ENCODE measurements around the gene ITGAL. TPM values are rescaled to one million over a fixed set of nuclear protein-coding genes. Genes with fewer than 3 reads are reported as not detected.

ITGAL gene
- total and polyA plus RNA-seq, 2 of the 13 experiments (the other 11 are each of a cell fraction or from before 2014, with no cell fraction given), result 0.86 to 1.2 TPM

DNA sequence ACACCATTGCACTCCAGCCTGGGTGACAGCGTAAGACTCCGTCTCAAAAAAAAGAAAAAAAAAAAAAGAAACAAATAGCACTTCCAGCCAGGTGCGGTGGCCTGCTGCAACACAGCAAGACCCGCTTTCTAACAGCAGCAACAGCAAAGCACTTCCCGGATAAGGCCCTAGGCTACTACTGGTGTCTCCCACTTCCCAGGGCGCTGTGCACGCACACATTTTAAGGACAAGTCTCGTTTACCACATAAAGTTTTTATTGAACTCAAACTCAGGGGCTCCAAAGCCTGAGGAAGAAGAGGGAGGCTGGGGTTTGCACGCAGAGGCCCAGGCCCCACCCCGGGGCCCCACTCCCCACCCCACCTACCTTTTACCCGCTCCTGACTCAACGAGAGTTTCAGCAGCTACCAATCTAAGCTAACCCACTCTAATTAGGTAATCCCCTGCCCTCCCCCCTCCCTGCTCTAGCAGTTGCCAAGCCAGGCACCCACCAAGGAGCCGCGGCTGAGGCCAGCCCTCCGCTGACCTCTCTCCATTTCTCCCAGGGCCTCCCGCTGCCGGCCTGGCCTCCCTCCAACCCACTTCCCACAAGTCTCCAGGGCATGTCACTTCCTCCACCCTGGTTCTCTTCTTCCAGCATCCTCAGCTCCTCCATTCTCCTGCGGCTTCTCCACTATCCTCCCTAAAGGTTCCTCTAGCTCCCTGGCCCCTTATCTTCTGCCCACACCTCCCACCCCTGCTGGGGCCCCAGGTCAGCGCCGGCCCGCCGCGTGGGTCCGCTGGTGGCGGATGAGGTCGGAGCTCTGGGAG lies 51.4 kb downstream of the ITGAL start (continued):
- TF ChIP-seq, protein P1, sequence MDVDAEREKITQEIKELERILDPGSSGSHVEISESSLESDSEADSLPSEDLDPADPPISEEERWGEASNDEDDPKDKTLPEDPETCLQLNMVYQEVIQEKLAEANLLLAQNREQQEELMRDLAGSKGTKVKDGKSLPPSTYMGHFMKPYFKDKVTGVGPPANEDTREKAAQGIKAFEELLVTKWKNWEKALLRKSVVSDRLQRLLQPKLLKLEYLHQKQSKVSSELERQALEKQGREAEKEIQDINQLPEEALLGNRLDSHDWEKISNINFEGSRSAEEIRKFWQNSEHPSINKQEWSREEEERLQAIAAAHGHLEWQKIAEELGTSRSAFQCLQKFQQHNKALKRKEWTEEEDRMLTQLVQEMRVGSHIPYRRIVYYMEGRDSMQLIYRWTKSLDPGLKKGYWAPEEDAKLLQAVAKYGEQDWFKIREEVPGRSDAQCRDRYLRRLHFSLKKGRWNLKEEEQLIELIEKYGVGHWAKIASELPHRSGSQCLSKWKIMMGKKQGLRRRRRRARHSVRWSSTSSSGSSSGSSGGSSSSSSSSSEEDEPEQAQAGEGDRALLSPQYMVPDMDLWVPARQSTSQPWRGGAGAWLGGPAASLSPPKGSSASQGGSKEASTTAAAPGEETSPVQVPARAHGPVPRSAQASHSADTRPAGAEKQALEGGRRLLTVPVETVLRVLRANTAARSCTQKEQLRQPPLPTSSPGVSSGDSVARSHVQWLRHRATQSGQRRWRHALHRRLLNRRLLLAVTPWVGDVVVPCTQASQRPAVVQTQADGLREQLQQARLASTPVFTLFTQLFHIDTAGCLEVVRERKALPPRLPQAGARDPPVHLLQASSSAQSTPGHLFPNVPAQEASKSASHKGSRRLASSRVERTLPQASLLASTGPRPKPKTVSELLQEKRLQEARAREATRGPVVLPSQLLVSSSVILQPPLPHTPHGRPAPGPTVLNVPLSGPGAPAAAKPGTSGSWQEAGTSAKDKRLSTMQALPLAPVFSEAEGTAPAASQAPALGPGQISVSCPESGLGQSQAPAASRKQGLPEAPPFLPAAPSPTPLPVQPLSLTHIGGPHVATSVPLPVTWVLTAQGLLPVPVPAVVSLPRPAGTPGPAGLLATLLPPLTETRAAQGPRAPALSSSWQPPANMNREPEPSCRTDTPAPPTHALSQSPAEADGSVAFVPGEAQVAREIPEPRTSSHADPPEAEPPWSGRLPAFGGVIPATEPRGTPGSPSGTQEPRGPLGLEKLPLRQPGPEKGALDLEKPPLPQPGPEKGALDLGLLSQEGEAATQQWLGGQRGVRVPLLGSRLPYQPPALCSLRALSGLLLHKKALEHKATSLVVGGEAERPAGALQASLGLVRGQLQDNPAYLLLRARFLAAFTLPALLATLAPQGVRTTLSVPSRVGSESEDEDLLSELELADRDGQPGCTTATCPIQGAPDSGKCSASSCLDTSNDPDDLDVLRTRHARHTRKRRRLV (CRISPR knock-in tag; IDR thresholded peaks at IDR 0.05), result no peak
- TF ChIP-seq, protein P2, sequence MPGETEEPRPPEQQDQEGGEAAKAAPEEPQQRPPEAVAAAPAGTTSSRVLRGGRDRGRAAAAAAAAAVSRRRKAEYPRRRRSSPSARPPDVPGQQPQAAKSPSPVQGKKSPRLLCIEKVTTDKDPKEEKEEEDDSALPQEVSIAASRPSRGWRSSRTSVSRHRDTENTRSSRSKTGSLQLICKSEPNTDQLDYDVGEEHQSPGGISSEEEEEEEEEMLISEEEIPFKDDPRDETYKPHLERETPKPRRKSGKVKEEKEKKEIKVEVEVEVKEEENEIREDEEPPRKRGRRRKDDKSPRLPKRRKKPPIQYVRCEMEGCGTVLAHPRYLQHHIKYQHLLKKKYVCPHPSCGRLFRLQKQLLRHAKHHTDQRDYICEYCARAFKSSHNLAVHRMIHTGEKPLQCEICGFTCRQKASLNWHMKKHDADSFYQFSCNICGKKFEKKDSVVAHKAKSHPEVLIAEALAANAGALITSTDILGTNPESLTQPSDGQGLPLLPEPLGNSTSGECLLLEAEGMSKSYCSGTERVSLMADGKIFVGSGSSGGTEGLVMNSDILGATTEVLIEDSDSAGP (CRISPR knock-in tag; IDR thresholded peaks at IDR 0.05; ENCODE audit: borderline replicate concordance), result 0 out of 2 replicates have a peak, but pooled peaks have one; percentile 17
- TF ChIP-seq ZFX (CRISPR knock-in tag; IDR thresholded peaks at IDR 0.05; ENCODE audit: low read depth) (no peak), NR2F2 (IDR thresholded peaks at IDR 0.05; ENCODE audit: borderline replicate concordance, low read depth) (no peak), CBX2 (IDR thresholded peaks at IDR 0.05; ENCODE audit: low read depth, low read length) (no peak), CBX2 (CRISPR knock-in tag; IDR thresholded peaks at IDR 0.05; ENCODE audit: low read depth) (no peak), ZBTB7A (CRISPR knock-in tag; IDR thresholded peaks at IDR 0.05) (no peak), KDM2A (CRISPR knock-in tag; IDR thresholded peaks at IDR 0.05; ENCODE audit: borderline replicate concordance, low read depth) (no peak), ZFYVE20 (CRISPR knock-in tag; IDR thresholded peaks at IDR 0.05; ENCODE audit: borderline replicate concordance, low read depth) (no peak), SP4 (CRISPR knock-in tag; IDR thresholded peaks at IDR 0.05) (0 out of 2 replicates have a peak, but pooled peaks have one; percentile 30), MTA1 (CRISPR knock-in tag; IDR thresholded peaks at IDR 0.05; ENCODE audit: borderline replicate concordance) (no peak), HNRNPK (IDR thresholded peaks at IDR 0.05; ENCODE audit: low read depth, low read length, poor library complexity, severe bottlenecking) (peak; percentile 20), NCOR1 (IDR thresholded peaks at IDR 0.05; ENCODE audit: borderline replicate concordance, low read length) (no peak), SPEN (CRISPR knock-in tag; IDR thresholded peaks at IDR 0.05; ENCODE audit: low read depth) (peak; percentile 48; the same call in 1 of the 2 replicates), ZNF678 (CRISPR knock-in tag; IDR thresholded peaks at IDR 0.05) (no peak), SSRP1 (CRISPR knock-in tag; IDR thresholded peaks at IDR 0.05) (0 out of 2 replicates have a peak, but pooled peaks have one; percentile 61), ZNF260 (CRISPR knock-in tag; IDR thresholded peaks at IDR 0.05; ENCODE audit: borderline replicate concordance, low read depth) (no peak), FOXO1 (CRISPR knock-in tag; IDR thresholded peaks at IDR 0.05) (no peak), PAF1 (CRISPR knock-in tag; IDR thresholded peaks at IDR 0.05) (no peak)
- TF ChIP-seq, protein P3, sequence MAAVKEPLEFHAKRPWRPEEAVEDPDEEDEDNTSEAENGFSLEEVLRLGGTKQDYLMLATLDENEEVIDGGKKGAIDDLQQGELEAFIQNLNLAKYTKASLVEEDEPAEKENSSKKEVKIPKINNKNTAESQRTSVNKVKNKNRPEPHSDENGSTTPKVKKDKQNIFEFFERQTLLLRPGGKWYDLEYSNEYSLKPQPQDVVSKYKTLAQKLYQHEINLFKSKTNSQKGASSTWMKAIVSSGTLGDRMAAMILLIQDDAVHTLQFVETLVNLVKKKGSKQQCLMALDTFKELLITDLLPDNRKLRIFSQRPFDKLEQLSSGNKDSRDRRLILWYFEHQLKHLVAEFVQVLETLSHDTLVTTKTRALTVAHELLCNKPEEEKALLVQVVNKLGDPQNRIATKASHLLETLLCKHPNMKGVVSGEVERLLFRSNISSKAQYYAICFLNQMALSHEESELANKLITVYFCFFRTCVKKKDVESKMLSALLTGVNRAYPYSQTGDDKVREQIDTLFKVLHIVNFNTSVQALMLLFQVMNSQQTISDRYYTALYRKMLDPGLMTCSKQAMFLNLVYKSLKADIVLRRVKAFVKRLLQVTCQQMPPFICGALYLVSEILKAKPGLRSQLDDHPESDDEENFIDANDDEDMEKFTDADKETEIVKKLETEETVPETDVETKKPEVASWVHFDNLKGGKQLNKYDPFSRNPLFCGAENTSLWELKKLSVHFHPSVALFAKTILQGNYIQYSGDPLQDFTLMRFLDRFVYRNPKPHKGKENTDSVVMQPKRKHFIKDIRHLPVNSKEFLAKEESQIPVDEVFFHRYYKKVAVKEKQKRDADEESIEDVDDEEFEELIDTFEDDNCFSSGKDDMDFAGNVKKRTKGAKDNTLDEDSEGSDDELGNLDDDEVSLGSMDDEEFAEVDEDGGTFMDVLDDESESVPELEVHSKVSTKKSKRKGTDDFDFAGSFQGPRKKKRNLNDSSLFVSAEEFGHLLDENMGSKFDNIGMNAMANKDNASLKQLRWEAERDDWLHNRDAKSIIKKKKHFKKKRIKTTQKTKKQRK (IDR thresholded peaks at IDR 0.05; ENCODE audit: low read length), result no peak
